A673 (cell line): ENCODE data around the gene PNRC1.

ENCODE experiments used
- EZH2 ChIP-seq: fragments of 200-600 bp; sonication (generic); IDR thresholded peaks from 2 replicates; pipeline ENCODE4 v1.6.1; 2017; ENCODE audit warnings: borderline replicate concordance, low read depth, mild to moderate bottlenecking, mixed read lengths, antibody characterized with exemption, low read length; ENCODE audit not compliant: poor library complexity, severe bottlenecking
- TF ChIP-seq, protein P1 (sequence below): fragments of 300-800, 200-600 bp; sonication (generic); conservative IDR thresholded peaks from 2 replicates; pipeline ENCODE4 v1.5.1; 2017; ENCODE audit warnings: low read depth, mild to moderate bottlenecking, antibody characterized with exemption, low read length, moderate library complexity, mixed read lengths

GRCh38 chr6:89069536-89070163 is 10.9 kb upstream of the PNRC1 start:
- TF ChIP-seq, protein P1, sequence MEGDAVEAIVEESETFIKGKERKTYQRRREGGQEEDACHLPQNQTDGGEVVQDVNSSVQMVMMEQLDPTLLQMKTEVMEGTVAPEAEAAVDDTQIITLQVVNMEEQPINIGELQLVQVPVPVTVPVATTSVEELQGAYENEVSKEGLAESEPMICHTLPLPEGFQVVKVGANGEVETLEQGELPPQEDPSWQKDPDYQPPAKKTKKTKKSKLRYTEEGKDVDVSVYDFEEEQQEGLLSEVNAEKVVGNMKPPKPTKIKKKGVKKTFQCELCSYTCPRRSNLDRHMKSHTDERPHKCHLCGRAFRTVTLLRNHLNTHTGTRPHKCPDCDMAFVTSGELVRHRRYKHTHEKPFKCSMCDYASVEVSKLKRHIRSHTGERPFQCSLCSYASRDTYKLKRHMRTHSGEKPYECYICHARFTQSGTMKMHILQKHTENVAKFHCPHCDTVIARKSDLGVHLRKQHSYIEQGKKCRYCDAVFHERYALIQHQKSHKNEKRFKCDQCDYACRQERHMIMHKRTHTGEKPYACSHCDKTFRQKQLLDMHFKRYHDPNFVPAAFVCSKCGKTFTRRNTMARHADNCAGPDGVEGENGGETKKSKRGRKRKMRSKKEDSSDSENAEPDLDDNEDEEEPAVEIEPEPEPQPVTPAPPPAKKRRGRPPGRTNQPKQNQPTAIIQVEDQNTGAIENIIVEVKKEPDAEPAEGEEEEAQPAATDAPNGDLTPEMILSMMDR, result no peak
- no peak for TF ChIP-seq EZH2
